ENCODE data around the gene MANF.
A peak's percentile ranks its signal among the peaks of the same experiment; 100 is the strongest.

The MANF gene

DNA sequence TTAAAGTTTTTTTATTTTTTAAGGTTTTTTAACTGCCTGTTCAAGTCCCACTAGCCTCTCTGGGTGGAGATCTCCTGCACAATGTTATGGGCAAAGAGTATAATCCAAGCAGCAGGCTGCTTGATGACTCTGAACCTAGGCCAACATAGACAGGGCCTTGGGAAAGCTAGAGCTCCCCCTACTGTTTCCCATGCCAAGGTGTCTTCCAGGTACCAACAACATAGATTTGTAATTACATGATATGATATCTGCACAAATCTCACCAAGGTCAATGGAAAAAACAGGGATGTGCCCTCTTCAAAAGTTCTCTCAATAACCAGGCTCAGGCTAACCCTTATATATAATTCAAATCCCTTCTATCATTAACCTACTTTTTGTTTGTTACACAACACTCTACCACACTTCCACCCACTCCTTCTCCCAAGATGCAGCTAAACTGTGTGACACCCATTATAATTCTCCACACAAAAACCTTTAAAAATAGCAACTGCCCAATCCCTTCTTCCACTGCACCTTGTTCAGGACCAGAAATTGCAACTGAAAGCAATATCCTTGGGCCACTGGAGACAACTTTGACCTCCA is 49.7 kb downstream of the MANF start:
- no peak for TF ChIP-seq EP300 (IDR thresholded peaks at IDR 0.05; ENCODE audit: borderline replicate concordance)
- TF ChIP-seq RAD21 (IDR thresholded peaks at IDR 0.05; ENCODE audit: low read depth), result peak; percentile 26; the same call in 1 of the 2 replicates

DNA sequence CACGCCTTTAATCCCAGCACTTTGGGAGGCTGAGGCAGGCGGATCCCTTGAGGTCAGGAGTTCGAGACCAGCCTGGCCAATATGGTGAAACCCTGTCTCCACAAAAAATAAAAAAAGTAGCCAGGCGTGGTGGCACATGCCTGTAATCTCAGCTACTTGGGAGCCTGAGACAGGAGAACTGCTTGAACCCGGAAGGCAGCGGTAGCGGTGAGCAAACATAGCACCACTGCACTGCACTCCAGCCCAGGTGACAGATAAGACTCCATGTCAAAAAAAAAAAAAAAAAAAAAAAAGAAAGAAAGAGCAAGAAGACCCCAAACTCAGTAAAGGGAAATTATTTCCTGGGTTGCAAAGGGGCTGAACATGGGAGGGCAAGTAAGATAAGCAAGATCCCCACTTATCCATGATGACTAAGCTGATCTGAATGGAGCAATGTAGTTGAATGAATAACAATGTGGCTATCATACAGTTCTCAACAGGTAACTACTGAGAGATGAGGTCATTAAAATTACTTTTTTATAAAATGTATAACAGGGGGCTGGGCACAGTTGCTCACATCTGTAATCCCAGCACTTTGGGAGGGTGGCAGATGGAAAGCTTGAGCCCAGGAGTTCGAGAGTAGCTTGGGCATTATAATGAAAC is 52.0 kb downstream of the MANF start:
- TF ChIP-seq YY1 (IDR thresholded peaks at IDR 0.05; ENCODE audit: low read depth), result no peak
- no peak for TF ChIP-seq NFIC (IDR thresholded peaks at IDR 0.05)
- TF ChIP-seq TEAD4 (IDR thresholded peaks at IDR 0.05), result no peak
- TF ChIP-seq FOXM1 (IDR thresholded peaks at IDR 0.05; ENCODE audit: borderline replicate concordance, low read depth), result no peak
- no peak for TF ChIP-seq TCF12 (IDR thresholded peaks at IDR 0.05; ENCODE audit: low read depth)

Data from Ishikawa (cell line).